Thyroid gland (tissue), 4 donors: Measurements from ENCODE around the gene PODNL1.

Source experiments
- POLR2A ChIP-seq, 2 donors: fragments of 450-650 bp; IDR thresholded peaks; one replicate each; pipeline ENCODE4 v1.6.1; 2017; ENCODE audit warnings: antibody characterized with exemption in 2 of 2, mild to moderate bottlenecking in 2 of 2, moderate library complexity in 1 of 2
- TF ChIP-seq, protein P1 (sequence below), 6 experiments: fragments of 200-600 bp in 3 of 6; fragments of 450-650 bp in 3 of 6; sonication (generic) in 3 of 6; IDR thresholded peaks; one replicate each; pipeline ENCODE4 v1.5.1; 2016 to 2019; ENCODE audit warnings: antibody characterized with exemption in 6 of 6, mild to moderate bottlenecking in 2 of 6, inconsistent platforms in 1 of 6, moderate library complexity in 1 of 6

DNA sequence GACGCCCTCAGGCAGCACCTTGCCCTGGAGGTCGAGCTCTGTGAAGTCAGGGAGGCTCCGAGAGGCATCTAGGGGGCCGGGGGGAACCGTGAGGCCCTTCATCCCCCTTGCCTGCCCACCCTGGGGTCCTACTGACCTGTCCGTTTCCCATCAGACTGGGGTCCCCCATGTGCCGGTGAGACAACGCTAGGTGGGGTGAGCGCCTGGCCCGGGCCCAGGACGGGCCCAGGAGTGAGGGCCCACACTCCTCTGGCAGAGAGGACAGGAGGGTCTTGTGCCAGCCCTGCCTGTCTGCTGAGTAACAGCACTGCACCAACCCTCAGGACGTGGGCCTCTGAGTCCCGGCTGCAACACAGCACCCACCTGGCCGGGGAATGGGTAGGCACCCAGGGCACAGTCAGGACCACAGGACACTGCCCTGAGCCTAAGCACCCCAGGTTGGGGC is 28.5 kb upstream of the PODNL1 start:
- TF ChIP-seq, protein P1, sequence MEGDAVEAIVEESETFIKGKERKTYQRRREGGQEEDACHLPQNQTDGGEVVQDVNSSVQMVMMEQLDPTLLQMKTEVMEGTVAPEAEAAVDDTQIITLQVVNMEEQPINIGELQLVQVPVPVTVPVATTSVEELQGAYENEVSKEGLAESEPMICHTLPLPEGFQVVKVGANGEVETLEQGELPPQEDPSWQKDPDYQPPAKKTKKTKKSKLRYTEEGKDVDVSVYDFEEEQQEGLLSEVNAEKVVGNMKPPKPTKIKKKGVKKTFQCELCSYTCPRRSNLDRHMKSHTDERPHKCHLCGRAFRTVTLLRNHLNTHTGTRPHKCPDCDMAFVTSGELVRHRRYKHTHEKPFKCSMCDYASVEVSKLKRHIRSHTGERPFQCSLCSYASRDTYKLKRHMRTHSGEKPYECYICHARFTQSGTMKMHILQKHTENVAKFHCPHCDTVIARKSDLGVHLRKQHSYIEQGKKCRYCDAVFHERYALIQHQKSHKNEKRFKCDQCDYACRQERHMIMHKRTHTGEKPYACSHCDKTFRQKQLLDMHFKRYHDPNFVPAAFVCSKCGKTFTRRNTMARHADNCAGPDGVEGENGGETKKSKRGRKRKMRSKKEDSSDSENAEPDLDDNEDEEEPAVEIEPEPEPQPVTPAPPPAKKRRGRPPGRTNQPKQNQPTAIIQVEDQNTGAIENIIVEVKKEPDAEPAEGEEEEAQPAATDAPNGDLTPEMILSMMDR (IDR thresholded peaks at IDR 0.05): no peak
- no peak for TF ChIP-seq POLR2A (IDR thresholded peaks at IDR 0.05)
